DMS153 (cell line): ENCODE measurements around the gene NSFL1C.
"Not testable (repeated sequence)": the region's sequence is repeated elsewhere in the genome, so short reads cannot be mapped to it uniquely, and the experiment has no call there.

Source experiments
- DNase-seq: peaks from one replicate; lab custom pipeline; 2025; lab: John Stamatoyannopoulos, UW

Gene NSFL1C

GRCh38 chr20:1423625-1424106, 43.0 kb downstream of the NSFL1C start:
- peak; percentile 80 for DNase-seq

GRCh38 chr20:1423206-1423605, 43.4 kb downstream of the NSFL1C start:
- no peak for DNase-seq

- DNase-seq, result no peak
Measured at GRCh38 chr20:1422753-1423152, 43.9 kb downstream of the NSFL1C start.

- no peak for DNase-seq
Measured at GRCh38 chr20:1420066-1420465, 46.6 kb downstream of the NSFL1C start.

GRCh38 chr20:1418350-1418749, 48.3 kb downstream of the NSFL1C start:
- DNase-seq, result no peak

- DNase-seq, result no peak
Measured at GRCh38 chr20:1417790-1418189, 48.9 kb downstream of the NSFL1C start.

GRCh38 chr20:1417273-1417672, 49.4 kb downstream of the NSFL1C start:
- DNase-seq, result no peak

GRCh38 chr20:1415667-1416468, 50.8 kb downstream of the NSFL1C start:
- DNase-seq, result no peak

- no peak for DNase-seq
Measured at GRCh38 chr20:1414982-1415381, 51.7 kb downstream of the NSFL1C start.

GRCh38 chr20:1405801-1406200, 60.8 kb downstream of the NSFL1C start:
- DNase-seq, result no peak

GRCh38 chr20:1403624-1404023, 63.0 kb downstream of the NSFL1C start:
- DNase-seq, result no peak

GRCh38 chr20:1402149-1402548, 64.5 kb downstream of the NSFL1C start:
- no peak for DNase-seq

GRCh38 chr20:1401451-1401907, 65.2 kb downstream of the NSFL1C start:
- DNase-seq, result no peak

- peak; percentile 92 for DNase-seq
Measured at GRCh38 chr20:1399678-1400366, 66.8 kb downstream of the NSFL1C start.

GRCh38 chr20:1398185-1398584, 68.5 kb downstream of the NSFL1C start:
- not testable (repeated sequence) for DNase-seq

- DNase-seq, result no peak
Measured at GRCh38 chr20:1397710-1398109, 68.9 kb downstream of the NSFL1C start.

- DNase-seq, result no peak
Measured at GRCh38 chr20:1396702-1397101, 69.9 kb downstream of the NSFL1C start.

- no peak for DNase-seq
Measured at GRCh38 chr20:1396264-1396663, 70.4 kb downstream of the NSFL1C start.

GRCh38 chr20:1394686-1395085, 72.0 kb downstream of the NSFL1C start:
- DNase-seq, result no peak

- no peak for DNase-seq
Measured at GRCh38 chr20:1393507-1393882, 73.2 kb downstream of the NSFL1C start.

GRCh38 chr20:1392693-1393506, 73.7 kb downstream of the NSFL1C start, which contains the start of gene FKBP1A:
Gene FKBP1A, minus strand, starts transcription at chr20:1393054. Its CDS starts 56 bp downstream, at chr20:1392998.
- peak; percentile 88 for DNase-seq

GRCh38 chr20:1392443-1392692, 74.3 kb downstream of the NSFL1C start:
- DNase-seq, result no peak
